ENCODE results near the gene CCDC32.

CCDC32 gene

DNA sequence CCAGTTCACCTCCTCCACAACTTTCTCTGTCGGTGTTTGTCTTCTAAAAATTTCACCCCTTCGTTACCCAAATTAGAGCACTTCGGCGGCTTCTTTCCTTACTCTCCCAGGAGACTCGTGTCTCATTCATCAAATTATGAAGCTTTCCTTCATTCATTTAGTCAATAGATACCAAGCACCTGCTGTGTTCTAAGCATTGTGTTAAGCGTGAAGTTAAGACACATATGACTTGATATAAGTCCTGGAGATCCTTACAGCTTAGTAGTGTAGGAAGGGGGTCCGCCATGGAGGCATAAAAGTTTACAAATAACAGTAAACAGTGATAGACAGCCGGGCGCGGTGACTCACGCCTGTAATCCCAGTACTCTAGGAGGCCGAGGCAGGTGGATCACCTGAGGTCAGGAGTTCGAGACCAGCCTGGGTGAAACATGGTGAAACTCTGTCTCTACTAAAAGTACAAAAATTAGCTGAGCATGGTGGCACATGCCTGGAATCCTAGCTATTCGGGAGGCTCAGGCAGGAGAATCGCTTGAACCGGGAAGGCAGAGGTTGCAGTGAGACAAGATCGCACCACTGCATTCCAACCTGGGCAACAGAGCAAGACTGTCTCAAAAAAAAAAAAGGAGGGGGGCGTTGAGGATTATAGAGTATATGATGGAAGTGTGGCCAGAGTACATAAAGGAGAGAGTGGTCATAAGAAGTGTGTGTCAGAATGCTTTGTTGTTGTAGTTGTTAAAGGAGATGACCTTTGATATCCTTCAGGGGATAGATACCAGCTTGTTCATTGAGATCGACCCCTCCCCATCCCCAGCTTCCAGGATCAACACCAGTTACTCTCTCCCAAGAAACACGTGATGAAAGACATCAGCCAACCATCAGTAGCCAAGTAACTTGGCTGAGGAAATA lies 744 bp upstream of the CCDC32 start:
- DNase-seq, result no peak

DNA sequence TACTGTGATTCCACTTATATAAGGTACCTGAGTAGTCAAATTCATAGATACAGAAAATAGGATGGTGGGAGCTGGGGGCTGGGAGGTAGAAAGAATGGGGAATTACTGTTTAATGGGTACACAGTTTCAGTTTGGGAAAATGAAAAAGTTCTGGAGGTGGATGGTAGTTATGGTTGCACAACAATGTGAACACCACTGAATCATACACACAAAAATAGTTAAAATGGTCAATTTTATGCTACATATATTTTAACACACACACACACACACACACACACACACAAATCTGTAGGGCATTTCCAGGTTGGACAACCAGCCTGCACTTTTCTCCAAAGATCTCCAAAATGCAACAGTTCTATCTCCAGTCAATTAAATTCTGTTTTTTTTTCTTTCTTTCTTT lies 1.4 kb downstream of the CCDC32 start:
- no peak for DNase-seq

DNA sequence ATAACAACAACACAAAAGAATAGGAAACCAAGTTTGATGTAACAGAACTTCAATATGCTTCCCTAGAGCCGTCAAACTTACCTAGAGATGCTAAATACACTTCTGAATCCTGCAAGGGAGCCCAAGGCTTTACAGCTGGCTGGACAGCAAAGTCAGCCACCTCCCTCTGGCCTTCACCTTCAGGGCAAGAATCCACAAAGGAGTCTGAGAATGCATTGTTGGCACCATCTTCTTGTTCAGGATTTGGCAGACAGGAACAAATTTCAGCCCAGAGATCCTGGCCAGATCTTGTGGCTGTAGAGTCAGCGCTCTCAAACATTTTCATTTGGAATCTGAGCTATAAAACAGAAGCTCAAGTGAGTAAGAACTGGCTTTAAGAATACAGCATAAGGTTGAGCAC lies 2.2 kb downstream of the CCDC32 start:
- DNase-seq, result no peak

DNA sequence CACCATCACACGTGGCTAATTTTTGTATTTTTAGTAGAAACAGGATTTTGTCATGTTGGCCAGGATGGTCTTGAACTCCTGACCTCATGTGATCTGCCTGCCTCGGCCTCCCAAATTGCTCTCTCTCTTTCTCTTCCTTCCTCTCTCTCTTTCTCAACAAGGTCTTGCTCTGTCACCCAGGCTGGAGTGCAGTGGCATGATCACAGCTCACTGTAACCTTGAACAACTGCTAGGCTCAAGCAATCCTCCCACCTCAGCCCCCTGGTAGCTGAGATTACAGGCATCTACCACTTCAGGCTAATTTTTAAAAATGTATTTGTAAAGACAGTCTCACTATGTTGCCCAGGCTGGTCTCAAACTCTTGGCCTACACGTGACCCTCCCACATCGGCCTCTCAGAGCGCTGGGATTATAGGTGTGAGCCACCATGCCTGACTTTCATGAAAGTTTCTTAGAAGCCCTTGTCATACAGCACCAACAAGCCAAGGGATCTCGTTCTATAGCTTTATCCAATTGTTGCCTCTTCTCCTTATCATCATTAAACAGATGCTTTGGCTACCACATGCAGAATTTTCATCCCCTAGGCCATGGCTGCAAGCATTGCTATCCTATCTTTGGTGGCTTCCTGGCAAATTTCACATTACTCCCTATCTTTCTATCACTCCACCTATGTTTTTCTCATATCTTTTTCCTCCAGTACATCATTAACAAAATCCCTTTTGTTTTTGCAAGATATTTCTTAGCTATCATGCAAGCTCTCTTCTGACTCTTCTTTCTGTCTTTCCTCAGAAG lies 5.7 kb downstream of the CCDC32 start:
- no peak for DNase-seq

DNA sequence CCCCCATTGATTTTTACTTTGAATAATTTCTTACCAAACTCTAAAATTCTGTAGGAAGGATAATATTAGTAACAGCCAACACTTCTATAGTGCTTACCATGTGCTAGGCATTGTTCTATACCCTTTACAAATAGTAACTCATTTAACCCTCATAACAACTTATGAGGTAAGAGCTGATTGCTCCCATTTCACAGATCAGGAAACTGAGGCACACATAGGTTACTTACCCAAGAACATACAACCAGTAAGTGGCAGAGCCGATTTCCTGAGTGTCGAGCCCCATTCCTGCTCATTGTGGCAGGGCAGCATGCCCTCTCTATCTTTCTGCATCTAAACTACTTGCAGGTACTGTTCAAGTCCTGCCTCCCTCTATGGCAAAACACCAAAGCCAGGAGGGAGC lies 9.0 kb downstream of the CCDC32 start:
- DNase-seq, result no peak

DNA sequence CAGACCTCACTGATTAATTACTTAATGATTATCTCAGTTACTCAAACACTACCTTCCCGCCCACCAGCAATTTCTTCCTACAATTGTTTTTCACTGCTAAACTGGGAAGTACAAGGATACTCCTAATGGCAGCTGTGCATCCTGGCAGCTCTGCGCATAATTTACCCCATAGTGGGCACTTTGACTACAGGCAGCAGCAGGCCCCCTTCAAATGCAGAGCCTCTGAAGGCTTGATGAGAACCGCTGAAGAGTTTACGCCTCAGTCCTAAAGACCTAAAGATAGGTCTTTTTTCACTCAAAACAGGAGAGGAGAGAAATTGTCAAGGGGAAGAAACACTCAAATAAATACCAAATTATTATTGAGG lies 10.7 kb downstream of the CCDC32 start:
- no peak for DNase-seq

DNA sequence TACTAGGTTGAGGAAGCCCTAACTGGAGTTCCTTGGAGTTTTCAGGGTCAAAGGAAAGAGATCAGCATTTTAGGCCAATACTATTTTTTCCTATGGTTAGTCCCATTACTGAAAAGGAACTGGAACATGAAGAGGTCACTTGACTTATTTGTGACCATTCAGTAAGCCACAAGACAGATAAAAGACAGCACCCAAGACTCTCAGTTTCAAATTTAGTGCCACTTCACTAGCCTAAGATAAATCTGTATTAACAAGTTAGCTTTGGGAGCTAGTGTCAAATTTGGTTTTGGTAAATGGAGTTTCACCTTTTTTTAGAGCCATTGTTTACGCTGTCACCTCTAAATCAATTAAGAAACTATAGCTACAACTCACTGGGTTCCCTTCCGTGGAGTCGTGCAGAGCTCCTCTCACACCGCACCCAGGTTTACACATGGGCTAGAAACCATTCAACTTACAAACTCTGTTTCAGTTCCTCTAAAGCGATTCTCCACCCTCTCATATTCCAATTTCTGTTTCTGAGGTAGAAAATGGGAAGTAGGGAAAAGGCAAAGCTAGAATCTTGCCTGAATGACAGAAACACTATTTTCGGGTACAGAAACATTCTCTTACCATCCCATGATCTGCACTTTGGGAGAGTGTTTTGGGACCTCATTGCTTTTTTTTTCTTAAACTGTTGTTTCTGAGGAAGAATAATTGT lies 14.4 kb downstream of the CCDC32 start:
- no peak for DNase-seq

DNA sequence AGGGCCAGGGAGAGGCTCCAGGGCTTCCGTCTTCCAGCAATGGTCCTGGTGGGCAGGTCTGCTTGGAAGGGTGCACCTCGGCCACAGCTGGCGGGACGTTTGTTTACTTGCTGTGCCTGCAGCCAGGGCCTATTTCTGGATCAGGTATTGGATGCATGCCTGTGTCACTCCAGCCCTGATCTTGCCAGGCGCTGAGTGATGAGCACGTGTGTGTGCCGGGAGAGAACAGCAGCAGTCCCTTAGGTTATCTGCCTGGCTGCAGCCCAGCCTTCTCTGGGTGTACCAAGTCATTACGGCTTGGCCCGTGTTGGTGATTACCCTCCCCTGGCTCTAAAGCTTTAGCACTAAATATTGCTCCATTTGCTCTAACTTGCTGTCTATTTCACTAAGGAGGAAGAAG lies 14.9 kb downstream of the CCDC32 start:
- DNase-seq, result no peak

DNA sequence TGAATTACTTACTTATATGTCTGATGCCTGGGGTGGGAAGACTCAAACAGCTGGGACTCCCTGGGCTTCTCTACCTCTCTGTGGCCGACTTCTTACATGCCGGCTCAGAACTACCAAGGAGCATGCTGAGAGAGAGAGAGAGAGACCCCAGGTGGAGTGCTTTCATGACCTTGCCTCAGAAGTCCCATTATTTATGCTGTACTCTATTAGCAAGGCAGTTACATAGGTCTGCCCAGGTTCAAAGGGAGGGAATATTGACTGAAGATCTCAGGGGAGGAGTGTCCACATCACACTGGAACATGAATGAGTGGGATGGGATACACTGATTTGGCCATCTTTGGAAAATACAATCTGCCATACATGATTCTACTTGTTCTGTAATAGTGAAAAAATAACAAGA lies 16.2 kb downstream of the CCDC32 start:
- no peak for DNase-seq

DNA sequence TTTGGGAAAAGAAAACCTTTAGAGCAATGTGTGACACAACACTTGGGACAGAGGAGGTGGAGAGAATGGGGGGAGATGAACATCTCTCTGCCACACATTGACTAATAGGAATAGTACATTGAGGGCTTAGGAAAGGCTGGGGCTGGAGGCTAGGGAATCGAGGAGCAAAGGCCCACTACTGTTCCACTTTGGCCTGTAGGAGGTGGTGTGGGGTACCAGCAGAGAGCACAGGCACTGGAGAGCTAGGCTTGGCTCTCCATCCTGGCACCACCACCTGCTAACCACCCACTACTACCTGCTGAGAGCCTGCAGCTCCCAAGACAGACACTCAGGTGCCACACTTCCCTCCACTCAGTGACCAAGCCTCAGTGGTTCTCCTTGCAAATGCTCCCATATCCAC lies 19.4 kb downstream of the CCDC32 start:
- no peak for DNase-seq

DNA sequence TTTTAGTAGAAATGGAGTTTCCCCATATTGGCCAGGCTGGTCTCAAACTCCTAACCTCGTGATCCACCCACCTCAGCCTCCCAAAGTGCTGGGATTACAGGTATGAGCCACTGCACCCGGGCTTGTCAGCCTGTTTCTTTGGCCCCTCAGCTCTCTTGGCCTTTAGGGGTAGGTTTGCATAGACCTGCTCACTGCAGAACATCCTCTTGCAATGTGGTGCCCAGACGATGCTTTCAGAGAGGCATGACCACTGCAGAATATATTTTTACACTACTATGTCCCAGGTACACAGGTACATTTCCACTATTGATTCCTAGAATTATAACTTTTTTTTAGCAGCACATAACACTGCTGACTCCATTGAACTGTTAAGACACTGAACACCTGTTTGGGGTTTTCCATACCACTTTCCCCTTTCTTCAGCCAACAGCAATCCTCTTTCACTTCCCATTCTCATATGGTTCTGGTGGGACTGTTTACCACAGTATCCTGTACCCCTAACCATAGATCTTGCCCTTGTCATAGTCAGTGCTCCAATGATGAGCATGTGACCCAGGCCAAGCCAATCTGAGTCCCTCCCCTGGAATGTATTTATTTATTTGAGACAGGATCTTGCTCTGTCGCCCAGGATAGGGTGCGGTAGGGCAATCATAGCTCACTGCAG lies 21.1 kb downstream of the CCDC32 start:
- DNase-seq, result no peak

DNA sequence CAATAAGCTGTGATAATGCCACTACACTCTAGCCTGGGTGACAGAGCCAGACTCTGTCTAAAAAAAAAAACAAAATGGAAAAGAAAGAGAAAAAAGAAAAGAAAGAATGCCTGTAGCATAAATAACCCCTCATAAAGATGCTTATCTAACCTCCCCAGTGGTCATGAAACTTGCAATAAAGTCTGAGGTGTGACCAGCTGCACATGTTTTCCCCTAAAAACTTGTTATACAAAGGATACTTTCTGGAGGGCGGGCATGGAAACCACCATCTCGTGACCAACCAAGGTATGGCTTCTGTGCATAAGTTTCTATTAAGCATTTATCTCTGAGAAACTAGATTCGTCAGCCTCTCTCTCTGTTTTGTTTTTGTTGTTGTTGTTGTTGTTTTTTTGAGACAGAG lies 21.8 kb downstream of the CCDC32 start:
- no peak for DNase-seq

DNA sequence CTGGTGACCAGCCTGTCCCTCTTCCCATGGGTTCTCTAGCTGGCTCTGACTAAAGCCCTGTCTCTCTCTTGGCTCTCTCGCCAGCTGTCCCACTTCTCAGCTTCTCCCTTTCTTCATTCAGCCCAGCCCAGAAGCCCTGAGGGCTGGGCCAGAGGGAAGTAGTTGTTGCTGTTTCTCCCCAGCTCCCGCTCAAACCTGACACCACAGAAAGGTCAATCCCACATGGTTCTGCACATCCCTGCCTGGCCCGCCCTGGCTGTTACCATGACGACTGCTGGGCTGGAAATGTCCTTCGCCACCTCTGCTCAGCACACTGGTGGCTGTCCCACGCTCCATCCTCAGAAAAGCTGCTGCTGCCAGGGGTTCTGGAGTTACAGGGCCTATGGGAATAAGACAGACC lies 25.9 kb downstream of the CCDC32 start:
- no peak for DNase-seq

DNA sequence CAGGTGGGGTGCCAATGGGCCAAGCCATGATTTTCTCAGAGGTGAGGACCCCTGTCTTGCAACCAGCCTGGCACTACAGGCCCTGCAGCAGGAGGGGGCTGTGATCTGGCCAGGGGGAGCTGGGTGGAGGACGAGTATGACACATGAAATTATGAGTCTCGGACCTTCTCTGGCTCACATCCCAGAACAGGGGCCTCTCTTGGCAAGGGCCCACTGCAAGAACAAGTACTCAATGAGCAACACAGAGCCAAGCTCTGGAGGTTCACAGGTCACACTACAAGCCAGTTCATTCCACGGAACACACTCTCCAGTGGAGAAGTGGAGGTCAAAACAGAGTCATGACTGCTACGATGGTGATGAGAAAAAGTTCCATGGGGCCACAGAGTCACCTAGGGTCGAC lies 28.3 kb downstream of the CCDC32 start:
- no peak for DNase-seq

DNA sequence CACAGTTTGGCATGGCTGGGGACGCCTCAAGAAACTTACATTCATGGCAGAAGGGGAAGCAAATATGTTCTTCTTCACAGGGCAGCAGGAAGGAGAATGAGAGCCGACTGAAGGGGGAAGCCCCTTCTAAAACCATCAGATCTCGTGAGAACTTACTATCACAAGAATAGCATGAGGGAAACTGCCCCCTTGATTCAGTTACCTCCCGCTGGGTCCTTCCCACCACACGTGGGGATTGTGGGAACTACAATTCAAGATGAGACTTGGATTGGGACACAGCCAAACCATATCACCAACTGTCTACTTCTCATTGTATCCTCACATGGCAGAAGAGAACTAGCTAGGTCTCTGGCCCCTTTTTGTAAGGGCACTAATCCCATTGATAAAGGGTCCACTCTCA lies 30.5 kb downstream of the CCDC32 start:
- DNase-seq, result no peak

DNA sequence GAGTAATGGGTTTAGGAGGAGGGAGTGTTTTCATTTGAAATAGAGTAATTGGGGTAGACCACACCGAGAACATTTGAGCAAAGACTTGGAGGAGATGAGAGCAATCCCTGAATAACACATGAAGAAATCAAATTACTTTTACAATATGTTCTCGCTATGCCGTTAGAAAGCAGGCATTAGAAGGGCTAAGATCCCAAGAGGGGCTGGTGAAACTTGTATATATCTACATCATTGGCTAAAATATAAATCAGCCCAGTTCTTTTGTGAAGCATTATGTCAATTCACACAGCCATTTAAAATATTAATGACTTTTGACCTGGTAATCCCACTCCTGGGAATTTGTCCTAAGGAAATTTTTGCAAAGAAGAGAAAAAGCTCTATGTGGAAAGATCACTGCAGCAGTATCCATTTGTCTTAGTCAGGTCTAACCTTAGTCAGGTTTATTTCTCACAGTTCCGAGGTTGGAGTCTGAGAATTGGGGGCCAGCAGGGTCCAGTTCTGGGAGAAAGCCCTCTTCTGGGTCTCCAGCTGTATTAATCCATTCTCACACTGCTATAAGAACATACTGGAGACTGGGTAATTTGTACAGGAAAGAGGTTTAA lies 31.0 kb downstream of the CCDC32 start:
- no peak for DNase-seq

DNA sequence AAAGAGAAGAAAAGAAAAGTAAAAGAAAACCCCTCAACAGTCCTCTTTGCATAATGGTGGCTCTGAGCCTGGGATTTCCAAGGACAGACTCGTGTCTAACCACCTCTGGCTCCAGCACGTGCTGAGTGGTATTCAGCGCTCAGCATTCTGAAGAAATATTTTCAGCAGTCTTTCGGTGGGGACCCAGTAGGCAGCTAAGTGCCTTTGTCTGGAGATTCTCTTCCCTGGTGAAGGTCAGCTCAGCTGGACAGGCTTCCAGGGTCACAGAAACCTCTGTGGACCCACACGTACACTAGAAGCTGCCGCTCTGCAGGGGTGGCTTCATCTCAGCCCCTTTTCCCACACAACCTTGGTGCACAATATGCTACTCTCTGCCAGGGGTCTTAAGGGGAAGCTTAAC lies 36.0 kb downstream of the CCDC32 start:
- no peak for DNase-seq

DNA sequence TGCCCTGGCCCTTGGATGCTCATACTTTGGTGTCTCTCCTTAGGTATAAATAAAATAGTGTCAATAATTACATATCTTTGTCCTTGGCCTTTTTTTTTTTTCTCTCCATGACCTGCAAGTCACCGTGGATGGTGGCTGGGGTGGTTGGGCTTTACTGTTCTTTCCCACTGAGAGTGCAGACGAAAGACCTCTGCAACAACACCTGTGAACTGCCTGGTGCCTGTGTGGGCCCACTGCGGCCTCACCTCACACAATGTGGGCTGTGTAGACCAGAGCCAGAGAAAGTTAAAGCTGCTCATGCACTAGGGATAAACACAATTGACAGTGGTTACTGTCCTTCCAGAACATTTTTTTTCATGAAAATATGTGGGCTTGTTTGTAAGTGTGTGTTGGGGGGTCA lies 39.0 kb downstream of the CCDC32 start:
- DNase-seq, result no peak

DNA sequence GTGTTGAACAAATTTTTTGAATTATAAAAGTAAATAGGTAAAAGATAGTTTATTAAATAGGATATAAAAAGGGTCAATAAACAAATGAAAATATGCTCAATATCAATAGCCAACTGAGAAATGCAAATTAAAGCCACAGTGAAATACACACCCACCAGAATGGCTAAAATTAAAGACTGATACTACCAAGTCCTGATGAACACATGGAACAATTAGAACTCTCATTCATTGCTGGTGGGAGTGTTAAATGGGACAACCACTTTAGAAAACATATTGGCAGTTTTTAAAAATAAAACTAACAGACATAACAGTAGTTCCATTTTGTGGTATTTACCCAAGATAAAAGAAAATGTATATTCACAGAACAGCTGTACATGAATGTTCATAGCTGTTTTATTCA lies 41.2 kb downstream of the CCDC32 start:
- no peak for DNase-seq

DNA sequence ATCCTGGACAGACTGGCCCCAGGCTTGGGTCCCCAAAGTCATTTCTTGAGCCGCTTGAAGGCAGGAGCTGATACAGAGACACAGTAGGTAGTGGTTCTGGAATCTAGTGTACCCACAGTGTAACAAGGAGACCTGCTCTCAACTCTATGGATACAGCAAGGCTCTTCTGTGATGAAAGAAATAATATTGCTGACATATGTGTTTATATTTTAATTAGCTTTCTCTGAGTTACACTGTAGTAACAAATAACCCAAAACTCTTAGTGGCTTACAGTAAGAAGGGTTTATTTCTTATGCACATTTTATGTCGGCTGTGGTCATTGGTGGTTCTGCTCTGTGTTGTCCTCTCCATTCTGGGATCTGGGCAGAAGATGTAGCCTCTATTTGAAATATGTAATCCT lies 48.5 kb downstream of the CCDC32 start:
- no peak for DNase-seq

DNA sequence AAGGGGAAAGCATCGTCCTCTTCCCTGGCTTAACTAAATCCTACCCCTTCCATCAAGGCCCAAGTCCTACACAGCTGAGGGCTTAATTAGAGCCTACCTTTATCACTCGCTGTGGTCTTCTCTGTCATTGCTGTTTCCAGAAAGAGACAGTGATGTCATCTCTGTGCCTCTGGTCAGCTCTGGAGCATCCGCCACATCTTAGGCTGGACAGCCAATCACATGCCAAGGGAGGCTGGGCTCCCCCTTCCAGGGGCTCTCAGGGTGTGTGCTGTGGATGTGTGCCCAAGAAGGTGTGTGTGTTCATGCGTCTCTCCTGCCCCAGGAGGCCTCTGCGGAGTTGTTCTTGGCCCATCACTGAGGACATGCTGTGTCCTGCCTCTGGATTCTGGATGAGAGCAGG lies 51.2 kb downstream of the CCDC32 start:
- DNase-seq, result no peak

DNA sequence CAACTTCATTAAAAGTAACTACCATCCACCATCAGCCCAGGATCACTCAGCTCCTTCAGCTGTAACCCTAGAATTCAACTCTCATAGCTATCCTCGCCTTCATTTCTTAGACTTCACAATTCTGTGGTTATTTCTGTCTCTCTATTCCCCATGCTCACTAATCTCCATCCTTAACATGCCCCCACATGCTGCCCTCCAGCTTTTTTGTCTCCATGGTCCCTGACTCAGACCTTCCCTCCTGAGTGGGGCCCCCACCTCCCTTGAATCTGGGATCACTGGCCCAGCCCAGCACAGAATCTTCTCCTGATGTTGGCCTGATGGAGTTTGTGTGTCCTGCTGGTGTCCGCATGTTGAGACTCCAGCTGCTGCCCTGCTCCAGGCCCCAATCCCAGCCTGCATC lies 52.4 kb downstream of the CCDC32 start:
- DNase-seq, result no peak

All from NCI-H1048 (cell line).